ENCODE measurements around the gene WDR91. TPM values are rescaled to one million over a fixed set of nuclear protein-coding genes. Genes with fewer than 3 reads are reported as not detected.
A peak's percentile ranks its signal among the peaks of the same experiment; 100 is the strongest.
"Not testable (repeated sequence)": the region's sequence is repeated elsewhere in the genome, so short reads cannot be mapped to it uniquely, and the experiment has no call there.

WDR91 gene
- total RNA-seq, 6 donors from 2014 or later: 19.0 to 180 (median 27.5) TPM

DNA sequence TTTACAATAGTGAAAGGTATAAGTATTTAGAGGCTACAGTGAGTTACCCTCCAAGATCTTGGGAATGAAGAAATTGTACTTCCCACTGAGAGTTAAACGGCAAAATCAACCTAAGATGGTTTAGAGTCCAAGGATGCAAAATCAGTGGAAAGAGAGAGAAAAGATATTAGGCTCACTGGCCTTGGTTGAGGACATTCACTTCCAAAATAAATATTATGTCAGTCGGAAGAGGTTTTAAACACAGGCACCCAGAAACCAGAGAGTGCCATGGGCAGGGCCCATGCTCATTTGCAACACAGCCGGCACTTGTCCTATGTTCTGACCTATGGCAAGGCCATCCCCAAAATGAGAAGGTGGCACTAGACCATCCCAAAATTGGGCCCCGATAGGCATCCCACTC is 3.9 kb upstream of the WDR91 start:
- Histone ChIP-seq H3K36me3 (no peaks in the 10 kb centered on the region), H3K4me3 (no peak overlapping the region), H3K27ac (no peak overlapping the region), H3K9me3 (no peaks in the 10 kb centered on the region), H3K4me1 (peaks cover 2 to 8% (median 6%) of the 10 kb centered on the region in 4 donors), H3K27me3 (no peaks in the 10 kb centered on the region)
- DNase-seq (no peak), ATAC-seq (ENCODE audit: low FRiP score in 2 of 2) (no peak)
- 88 to 96% methylated on average over 4 of the region's 4 CpGs for WGBS, 2 donors
- TF ChIP-seq, protein P1, sequence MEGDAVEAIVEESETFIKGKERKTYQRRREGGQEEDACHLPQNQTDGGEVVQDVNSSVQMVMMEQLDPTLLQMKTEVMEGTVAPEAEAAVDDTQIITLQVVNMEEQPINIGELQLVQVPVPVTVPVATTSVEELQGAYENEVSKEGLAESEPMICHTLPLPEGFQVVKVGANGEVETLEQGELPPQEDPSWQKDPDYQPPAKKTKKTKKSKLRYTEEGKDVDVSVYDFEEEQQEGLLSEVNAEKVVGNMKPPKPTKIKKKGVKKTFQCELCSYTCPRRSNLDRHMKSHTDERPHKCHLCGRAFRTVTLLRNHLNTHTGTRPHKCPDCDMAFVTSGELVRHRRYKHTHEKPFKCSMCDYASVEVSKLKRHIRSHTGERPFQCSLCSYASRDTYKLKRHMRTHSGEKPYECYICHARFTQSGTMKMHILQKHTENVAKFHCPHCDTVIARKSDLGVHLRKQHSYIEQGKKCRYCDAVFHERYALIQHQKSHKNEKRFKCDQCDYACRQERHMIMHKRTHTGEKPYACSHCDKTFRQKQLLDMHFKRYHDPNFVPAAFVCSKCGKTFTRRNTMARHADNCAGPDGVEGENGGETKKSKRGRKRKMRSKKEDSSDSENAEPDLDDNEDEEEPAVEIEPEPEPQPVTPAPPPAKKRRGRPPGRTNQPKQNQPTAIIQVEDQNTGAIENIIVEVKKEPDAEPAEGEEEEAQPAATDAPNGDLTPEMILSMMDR (IDR thresholded peaks at IDR 0.05): no peak
- TF ChIP-seq EP300 (IDR thresholded peaks at IDR 0.05) (no peak), POLR2A (IDR thresholded peaks at IDR 0.05) (no peak), POLR2AphosphoS5 (IDR thresholded peaks at IDR 0.05) (no peak)

DNA sequence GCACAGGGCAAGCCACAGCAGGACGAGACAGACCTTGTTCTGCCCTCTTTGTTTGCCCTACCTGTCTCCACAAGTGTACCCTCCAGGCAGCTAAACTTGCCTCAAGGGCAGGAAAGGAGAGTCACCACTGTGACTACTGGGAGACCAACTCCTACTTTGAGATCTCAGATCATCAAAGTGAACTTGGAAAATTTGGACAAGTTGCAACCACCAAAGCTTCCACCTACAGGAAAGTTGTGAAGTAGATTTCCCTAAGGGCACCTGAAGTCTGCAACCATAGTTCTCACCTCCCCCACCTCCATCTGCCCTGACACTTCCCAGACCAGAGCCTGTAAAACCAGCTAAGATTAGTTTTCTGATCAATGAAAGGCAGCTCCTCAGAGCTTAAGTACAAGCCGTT is 2.5 kb upstream of the WDR91 start:
- no peaks in the 10 kb centered on the region for H3K27me3 ChIP-seq
- DNase-seq (no peak), ATAC-seq (ENCODE audit: low FRiP score in 2 of 2) (no peak)
- 75 to 80% methylated on average over 2 of the region's 2 CpGs for WGBS, 2 donors
- no peak for TF ChIP-seq EP300 (IDR thresholded peaks at IDR 0.05)
- TF ChIP-seq, protein P1 (IDR thresholded peaks at IDR 0.05): no peak
- no peak for TF ChIP-seq POLR2AphosphoS5 (IDR thresholded peaks at IDR 0.05)
- TF ChIP-seq POLR2A (IDR thresholded peaks at IDR 0.05): no peak
- H3K9me3 ChIP-seq: no peaks in the 10 kb centered on the region
- H3K4me3 ChIP-seq: no peak overlapping the region
- peaks cover 9 to 21% (median 13%) of the 10 kb centered on the region in 4 donors for H3K4me1 ChIP-seq
- H3K36me3 ChIP-seq: no peaks in the 10 kb centered on the region
- H3K27ac ChIP-seq: no peak overlapping the region

DNA sequence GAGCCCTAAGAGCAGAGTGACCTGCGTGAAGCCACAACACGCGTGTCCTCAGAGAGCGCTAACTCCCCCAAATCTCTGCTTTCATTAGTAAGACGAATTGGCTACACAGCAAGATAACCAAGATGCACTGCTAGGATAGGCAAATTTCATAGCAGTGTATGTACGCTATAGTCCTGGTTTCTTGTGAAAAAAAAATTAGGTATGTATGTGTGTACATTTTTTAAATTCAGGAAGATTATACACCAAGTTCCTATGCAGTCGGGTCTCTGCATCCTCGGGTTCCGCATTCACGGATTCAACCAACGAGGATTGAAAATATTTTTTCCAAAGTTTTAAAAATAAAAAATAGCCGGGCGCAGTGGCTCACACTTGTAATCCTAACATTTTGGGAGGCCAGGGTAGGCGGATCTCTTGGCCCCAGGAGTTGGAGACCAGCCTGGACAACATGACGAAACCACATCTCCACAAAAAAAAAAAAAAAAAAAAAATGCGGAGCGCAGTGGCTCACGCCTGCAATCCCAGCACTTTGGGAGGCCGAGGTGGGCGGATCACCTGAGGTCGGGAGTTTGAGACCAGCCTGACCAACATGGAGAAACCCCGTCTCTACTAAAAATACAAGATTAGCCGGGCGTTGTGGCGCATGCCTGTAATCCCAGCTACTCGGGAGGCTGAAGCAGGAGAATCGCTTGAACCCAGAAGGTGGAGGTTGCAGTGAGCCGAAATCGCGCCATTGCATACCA is 790 bp upstream of the WDR91 start:
- Histone ChIP-seq H3K27ac (peak overlapping the region; percentile 88 to 97 (median 94)), H3K4me1 (peaks cover 22 to 38% (median 29%) of the 10 kb centered on the region in 4 donors), H3K4me3 (peak overlapping the region; percentile 40 to 96 (median 76))
- not testable (repeated sequence) for H3K27me3 ChIP-seq, H3K36me3 ChIP-seq, H3K9me3 ChIP-seq, DNase-seq
- 47 to 62% methylated on average over 27 to 29 of the region's 30 CpGs for WGBS, 2 donors
- ATAC-seq (ENCODE audit: low FRiP score in 2 of 2): peak in 1 of 2 donors; percentile 63

DNA sequence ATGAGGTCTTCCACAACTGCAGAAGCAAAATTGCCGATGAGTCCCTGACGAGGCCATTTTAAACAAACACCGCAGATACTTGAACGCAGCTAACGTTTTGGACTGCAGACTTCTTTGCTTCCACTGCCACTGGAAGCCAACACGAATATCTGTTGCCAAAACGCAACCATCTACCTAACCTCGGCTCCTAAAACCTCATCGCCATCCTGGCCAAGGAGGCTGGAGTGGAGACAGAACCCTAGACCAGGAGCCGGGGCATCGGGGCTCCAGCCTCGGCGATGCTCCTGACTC is 493 bp downstream of the WDR91 start:
- Histone ChIP-seq H3K36me3 (peaks cover 0 to 7% (median under 1%) of the 10 kb centered on the region in 4 donors), H3K4me3 (peak overlapping the region; percentile 74 to 96 (median 76)), H3K27ac (peak overlapping the region; percentile 88 to 97 (median 94)), H3K9me3 (no peaks in the 10 kb centered on the region), H3K4me1 (peaks cover 22 to 42% (median 33%) of the 10 kb centered on the region in 4 donors), H3K27me3 (no peaks in the 10 kb centered on the region)
- WGBS, 2 donors: 1% methylated on average over 13 of the region's 13 CpGs; no CpG with 5 or more reads in 1 of the 2 donors
- DNase-seq (no peak), ATAC-seq (ENCODE audit: low FRiP score in 2 of 2) (no peak)
- TF ChIP-seq POLR2AphosphoS5 (IDR thresholded peaks at IDR 0.05) (no peak), EP300 (IDR thresholded peaks at IDR 0.05) (no peak), POLR2A (IDR thresholded peaks at IDR 0.05) (no peak)
- TF ChIP-seq, protein P1 (IDR thresholded peaks at IDR 0.05): no peak

DNA sequence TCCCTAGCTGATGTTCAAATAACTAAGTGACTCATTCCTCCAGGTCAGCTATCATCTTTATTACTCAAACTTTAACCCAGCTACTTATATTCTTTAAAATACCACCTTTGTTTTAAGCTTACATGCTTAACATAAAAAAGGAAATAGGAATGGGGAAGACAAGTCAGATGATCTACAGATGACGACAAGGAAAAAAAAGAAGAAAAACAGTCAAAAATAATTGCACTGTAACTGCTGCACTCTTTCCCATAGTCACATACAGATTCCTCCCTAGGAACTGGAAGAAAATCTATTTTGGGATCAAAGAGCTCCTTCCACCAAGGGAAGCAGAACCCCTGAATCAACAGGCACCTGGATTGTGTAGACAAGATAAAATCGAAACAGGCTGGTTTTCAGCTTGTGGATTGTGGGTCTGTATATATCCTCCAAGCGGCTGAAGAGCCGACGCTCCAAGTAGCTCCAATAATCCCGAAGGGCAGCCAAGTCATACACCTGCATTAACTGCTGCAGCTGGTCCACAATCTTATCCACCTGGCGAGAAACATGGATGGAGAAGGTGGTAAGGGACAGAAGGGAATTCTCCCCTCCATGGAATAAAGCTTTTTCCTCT is 2.0 kb downstream of the WDR91 start:
- 75 to 77% methylated on average over 7 of the region's 7 CpGs for WGBS, 2 donors
- no peak overlapping the region for H3K27ac ChIP-seq
- no peak overlapping the region for H3K4me3 ChIP-seq
- H3K27me3 ChIP-seq: no peaks in the 10 kb centered on the region
- no peaks in the 10 kb centered on the region for H3K9me3 ChIP-seq
- H3K4me1 ChIP-seq: peaks cover 26 to 42% (median 33%) of the 10 kb centered on the region in 4 donors
- H3K36me3 ChIP-seq: peaks cover 0 to 18% (median 9%) of the 10 kb centered on the region in 4 donors
- DNase-seq (no peak), ATAC-seq (ENCODE audit: low FRiP score in 2 of 2) (no peak)
- TF ChIP-seq EP300 (IDR thresholded peaks at IDR 0.05) (no peak), POLR2A (IDR thresholded peaks at IDR 0.05) (peak in 1 of 4 donors; percentile 26), POLR2AphosphoS5 (IDR thresholded peaks at IDR 0.05) (no peak)
- TF ChIP-seq, protein P1 (IDR thresholded peaks at IDR 0.05): no peak

Data from upper lobe of left lung (tissue), 6 donors.